SKM-1 (cell line): Measurements from ENCODE around the gene ANKRD12.
A peak's percentile ranks its signal among the peaks of the same experiment; 100 is the strongest.

Experiments used
- DNase-seq: peaks from one replicate; lab custom pipeline; 2025; ENCODE audit not compliant: unreplicated experiment; lab: John Stamatoyannopoulos, UW

The ANKRD12 gene

DNA sequence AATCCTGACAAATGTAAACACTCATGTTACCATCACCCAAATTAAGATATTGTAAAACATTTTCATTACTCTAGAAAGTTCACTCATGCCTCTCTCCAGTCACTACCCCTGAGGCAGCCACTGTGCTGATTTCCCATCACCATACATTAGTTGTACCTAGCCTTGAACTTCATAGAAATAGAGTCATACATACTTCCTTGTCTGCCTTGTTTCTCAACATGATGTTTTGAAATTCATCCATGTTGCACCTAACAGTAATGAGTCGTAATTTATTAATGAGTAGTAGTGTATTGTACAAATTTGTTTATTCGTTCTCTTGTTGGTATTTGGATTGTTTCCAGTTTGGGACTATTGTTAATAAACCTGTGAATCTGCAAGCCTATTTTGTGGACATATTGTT is 149.0 kb downstream of the ANKRD12 start:
- no peak for DNase-seq

GRCh38 chr18:9287036-9287435 is 150.5 kb downstream of the ANKRD12 start:
- no peak for DNase-seq

DNA sequence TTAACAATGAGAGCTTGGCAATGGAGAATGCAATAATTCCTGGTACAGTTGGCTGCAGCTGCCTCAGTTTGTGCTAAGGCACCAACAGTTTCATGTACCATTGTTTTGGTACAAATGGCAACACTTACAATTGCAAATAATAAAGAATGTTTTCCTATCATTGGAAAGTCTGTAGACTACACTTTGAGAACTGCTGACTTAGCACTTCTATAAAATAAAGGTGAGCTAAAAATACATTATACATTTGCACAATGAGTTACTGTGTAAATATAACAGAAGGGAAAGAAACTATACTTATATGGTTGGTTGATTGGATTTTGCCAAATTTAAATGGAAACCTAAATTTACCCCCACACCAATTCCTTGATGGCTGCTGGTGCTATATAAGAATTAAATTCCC is 153.1 kb downstream of the ANKRD12 start:
- no peak for DNase-seq

DNA sequence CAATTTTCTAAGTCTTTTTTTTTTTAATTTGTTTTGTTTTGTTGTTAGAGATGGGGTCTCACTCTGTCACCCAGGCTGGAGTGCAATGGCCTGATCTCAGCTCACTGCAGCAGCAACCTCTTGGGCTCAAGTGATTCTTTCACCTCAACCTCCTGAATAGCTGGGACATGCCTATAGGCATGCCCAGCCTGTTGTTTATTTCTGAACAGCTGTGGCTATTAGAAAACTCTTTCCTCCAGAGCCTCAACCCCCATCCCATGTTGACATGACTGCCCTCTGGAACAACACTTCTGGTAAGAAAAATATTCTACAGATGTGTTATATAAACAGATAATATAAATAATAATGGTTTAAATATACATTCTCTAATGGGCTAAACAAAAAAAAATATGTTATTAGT is 153.6 kb downstream of the ANKRD12 start:
- no peak for DNase-seq

DNA sequence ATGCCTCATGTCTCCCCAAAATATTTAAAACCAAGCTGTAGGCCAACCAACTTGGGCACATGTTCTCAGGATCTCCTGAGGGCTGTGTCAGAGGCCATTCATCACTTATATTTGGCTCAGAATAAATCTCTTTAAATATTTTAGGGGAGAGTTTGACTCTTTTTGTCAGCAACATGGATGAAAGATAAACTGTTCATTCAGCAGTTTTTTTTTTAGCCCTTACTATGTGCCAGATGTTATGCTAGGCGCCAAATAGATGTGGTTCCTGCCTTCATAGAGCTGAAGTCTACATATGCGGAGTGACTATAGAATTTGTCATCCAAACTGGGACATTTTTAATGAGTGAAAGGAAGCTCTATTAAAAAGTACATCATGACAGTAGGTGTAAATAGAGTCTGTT is 155.5 kb downstream of the ANKRD12 start:
- DNase-seq = no peak

GRCh38 chr18:9293948-9294347 is 157.4 kb downstream of the ANKRD12 start:
- no peak for DNase-seq

GRCh38 chr18:9296233-9297006 is 159.8 kb downstream of the ANKRD12 start:
- DNase-seq = no peak

DNA sequence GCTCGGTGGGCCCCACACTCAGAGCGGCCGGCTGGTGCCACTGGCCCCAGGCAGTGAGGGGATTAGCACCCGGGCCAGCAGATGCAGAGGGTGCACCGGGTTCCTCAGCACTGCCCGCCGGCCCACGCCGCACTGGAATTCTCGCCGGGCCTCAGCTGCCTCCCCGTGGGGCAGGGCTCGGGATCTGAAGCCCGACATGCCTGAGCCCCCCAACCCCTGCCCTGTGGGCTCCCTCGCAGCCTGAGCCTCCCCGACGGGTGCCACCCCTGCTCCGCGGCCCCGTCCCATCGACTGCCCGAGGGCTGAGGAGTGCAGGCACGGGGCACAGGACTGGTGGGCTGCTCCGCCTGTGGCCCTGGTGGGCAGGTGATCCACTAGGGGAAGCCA is 160.4 kb downstream of the ANKRD12 start:
- no peak for DNase-seq

DNA sequence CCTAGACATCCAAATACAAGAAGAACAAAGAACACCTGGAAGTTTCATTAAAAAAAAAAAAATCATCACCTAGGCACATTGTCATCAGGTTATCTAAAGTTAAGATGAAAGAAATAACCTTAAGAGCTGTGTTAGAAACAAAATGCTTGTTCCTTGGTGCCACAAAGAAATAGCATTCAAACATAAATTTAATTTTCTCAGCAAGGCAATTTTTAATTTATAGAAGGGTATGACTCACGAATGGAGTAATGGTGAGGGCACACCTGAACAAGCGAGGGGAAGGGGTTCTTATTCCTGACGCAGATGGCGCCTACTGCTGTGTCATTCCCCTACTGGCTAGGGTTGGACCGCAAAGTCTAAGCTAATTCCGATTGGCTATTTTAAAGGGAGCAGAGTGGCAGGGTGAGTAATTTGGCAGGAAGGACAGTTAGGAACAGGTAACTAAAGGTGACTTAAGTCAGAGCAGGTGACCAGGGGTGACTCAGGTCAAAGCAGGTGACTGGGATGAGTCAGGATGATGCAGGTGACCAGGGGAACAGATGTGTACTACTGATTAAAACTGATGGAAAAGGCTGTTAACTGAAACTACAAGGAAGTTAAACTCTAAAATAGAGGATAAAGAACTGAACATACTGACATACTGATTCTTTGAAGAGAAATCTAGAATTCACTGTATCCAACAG is 167.9 kb downstream of the ANKRD12 start:
- no peak for DNase-seq

GRCh38 chr18:9319333-9319732 is 182.8 kb downstream of the ANKRD12 start:
- DNase-seq = no peak

DNA sequence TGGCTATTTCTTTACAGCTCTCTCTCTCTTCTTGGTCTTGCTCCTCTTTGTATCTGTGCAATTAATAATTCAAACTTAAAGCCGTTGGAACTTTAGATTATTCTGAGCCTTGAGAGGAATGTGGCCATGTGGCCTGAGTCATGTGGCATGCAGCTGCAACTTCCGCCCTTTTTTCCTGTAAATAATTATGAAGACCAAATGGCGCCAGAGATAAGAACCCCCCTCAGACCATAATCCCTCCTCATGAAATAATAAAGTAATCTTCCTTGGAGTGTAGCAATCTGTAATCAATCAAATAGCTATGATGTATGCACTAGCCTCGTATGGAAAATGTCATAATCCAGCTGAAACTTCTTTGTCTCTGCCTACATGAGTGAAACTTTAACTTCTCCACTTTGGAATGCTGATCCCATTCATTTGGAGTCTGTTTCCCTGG is 184.5 kb downstream of the ANKRD12 start:
- no peak for DNase-seq

DNA sequence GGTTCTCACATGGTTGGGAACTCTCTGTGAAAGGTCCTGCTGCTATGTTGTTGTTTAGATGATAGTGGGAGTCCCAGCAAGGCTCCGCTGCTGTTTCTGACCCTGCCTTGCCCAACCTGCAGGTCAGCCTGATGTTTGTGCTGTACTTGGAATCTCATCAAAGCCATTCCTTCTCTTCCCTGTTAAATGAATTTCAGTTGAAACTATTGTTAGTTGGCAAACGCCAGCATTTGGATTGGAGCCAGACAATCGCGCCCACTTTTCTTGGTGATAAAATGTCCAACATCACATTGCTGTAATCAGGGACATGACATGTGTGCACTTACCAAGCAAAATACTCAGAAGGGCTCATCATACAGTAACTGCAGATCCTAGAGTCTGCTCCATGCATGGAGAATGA is 185.2 kb downstream of the ANKRD12 start:
- no peak for DNase-seq

GRCh38 chr18:9322744-9323143 is 186.2 kb downstream of the ANKRD12 start:
- DNase-seq = no peak

DNA sequence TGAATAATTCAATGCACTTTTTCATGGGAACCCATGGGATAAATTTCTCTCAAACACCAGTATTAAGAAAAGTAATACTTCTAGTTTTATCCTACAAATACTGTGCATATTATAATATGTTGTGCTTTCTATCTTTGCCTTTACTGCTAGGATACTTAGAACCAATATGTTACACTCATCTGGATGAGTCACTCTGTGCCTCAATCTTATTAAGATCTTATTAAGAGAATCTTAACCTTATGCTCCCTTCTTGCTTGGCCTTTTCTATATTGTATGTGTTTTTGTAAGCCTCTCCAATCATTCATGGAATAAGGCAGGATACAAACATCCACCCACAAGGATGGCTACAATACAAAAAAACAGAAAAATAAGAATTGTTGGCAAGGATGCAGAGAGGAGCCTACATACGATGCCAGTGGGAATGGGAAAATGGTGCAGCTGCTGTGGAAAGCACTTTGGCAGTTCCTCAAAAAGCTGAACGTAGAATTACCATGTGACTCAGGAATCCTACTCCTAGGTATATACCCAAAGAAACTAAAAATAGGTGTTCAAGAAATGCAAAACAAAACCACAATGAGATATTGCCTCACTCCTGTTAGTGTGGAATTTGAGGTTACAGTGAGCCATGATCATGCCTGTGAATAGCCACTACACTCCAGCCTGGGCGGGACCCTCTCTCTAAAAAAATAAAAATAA is 187.3 kb downstream of the ANKRD12 start:
- no peak for DNase-seq

DNA sequence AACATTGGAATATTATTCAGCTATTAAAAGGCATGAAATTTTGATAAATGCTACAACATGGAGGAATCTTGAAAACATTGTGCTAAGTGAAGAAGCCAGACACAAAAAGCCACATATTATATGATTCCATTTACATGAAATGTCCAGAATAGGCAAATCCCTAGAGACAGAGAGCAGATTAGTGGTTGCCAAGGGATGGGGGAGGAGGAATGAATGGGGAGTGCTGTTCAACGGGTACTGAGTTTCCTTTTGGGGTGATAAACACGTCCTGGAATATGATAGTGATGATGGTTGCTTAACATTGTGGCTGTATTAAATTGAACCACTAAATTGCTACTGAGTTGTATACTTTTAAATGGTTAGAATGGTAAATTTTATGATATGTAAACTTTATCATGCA is 189.1 kb downstream of the ANKRD12 start:
- no peak for DNase-seq

DNA sequence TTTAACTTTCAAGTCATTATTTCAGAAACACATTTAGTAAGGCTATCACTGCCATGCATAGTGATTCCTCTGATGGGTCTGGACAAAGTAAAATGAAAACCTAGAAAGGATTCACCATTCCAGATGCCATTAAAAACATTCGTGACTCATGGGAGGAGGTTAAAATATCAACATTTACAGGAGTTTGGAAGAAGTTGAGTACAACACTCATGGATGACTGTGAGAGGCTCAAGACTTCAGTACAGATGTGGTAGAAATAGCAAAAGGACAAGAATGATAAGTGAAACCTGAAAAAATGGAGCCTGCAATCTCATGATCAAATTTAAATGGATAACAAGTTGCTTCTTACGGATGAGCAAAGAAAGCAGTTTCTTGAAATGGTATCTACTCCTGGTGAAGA is 192.2 kb downstream of the ANKRD12 start:
- no peak for DNase-seq

DNA sequence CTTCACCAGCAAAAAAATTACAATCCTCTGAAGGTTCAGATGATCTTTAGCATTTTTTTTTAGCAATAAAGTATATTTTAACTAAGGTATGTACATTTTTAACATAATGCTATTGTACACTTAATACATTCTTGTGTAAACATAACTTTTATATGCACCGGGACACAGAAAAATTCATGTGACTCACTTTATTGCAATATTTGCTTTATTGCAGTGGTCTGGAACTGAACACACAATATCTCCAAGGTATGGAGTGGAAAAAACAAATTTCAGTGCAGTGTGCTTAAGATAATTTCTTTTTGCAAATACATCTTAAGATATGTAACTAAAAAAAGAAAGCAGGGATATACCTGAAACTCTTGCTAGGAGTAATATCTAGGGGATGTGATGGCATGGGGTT is 192.9 kb downstream of the ANKRD12 start:
- no peak for DNase-seq

DNA sequence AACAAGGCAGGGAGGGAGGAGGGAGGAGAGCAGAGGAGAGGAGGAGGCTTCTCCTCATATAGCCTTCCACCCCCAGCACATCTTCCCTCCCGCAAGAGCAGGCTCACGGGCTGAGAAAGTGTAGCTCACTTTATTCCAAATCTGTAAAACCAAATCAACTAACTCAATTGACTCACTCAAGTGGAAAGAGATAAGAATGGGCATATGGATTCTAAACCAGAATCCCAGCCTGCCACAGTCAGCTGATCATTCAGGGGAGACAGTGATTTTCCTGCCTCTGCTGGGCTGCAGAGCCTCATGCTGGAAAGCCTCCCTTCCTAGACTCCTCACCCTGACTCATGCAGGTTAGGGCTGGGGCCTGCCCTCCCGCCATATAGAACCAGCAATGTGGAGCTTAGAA is 193.8 kb downstream of the ANKRD12 start:
- no peak for DNase-seq

- peak; percentile 55 for DNase-seq
Measured at GRCh38 chr18:9333441-9334328, 197.1 kb downstream of the ANKRD12 start.

DNA sequence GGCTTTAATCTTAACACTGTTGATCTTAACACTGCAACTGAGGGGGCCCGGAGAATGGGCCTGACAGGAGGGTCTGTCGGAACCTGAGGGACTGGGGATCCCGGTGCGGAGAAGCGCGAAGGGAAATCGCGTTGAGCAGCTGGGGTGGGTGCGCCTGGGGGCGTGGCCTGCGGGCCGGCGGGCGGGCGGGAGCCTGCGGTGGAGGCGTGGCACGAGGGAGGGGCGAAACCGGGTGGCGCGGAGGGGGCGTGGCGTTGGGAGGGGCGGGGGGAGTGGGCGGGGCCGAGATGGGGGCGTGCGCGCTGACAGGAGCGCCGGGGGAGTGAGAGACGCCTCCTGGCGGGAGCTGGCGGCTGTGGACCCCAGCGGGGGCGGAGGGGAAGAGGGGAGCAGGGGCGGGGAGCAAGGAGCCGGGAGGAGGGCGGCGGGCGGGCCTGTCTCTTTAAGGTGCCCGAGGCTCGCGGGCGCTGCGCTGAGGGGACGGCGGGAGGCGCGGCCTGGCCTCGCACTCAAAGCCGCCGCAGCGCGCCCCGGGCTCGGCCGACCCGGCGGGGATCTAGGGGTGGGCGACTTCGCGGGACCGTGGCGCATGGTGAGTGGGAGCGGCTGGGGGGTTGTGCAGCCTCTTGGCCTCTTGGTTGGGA is 197.9 kb downstream of the ANKRD12 start, which contains the start of gene TWSG1:
TSS of gene TWSG1 (plus strand) at position 445 of the 644 bp plus-strand sequence. CDS start 2,457 bp downstream, outside the sequence.
- DNase-seq = peak; percentile 78
